Suprapubic skin (tissue), 3 donors: ENCODE measurements around the gene ENDOG.

Experiments used
- CTCF ChIP-seq, 2 donors: fragments of 200-600 bp in 1 of 2; fragments of 450-650 bp in 1 of 2; sonication (generic) in 1 of 2; IDR thresholded peaks; one replicate each; pipeline ENCODE4 v1.5.1; 2016 to 2019; ENCODE audit warnings: antibody characterized with exemption in 2 of 2, mild to moderate bottlenecking in 1 of 2, moderate library complexity in 1 of 2
- POLR2A ChIP-seq, 2 donors: fragments of 450-650 bp; IDR thresholded peaks; one replicate each; pipeline ENCODE4 v1.6.1; 2017; ENCODE audit warnings: antibody characterized with exemption in 2 of 2, mild to moderate bottlenecking in 2 of 2, moderate library complexity in 2 of 2

- no peak for TF ChIP-seq CTCF (IDR thresholded peaks at IDR 0.05)
- TF ChIP-seq POLR2A (IDR thresholded peaks at IDR 0.05): no peak
Measured at GRCh38 chr9:128786681-128787601, 31.4 kb upstream of the ENDOG start, which contains the start of gene TBC1D13.
